Esophagus muscularis mucosa (tissue), 4 donors: Measurements from ENCODE around the gene ZNF219.

ENCODE experiments used
- EP300 ChIP-seq: sonication (generic); formaldehyde crosslinking; IDR thresholded peaks from one replicate; pipeline ENCODE4 v1.6.1; 2017; ENCODE audit warnings: antibody characterized with exemption
- POLR2A ChIP-seq: fragments of 450-650 bp; IDR thresholded peaks from one replicate; pipeline ENCODE4 v1.6.1; 2017; ENCODE audit warnings: antibody characterized with exemption, moderate library complexity, mild to moderate bottlenecking, low read depth
- POLR2AphosphoS5 ChIP-seq, 2 donors: sonication (generic); formaldehyde crosslinking; IDR thresholded peaks; one replicate each; pipeline ENCODE4 v1.6.1; 2017; ENCODE audit warnings: antibody characterized with exemption in 2 of 2
- TF ChIP-seq, protein P1 (sequence below), 3 experiments: fragments of 200-600 bp in 2 of 3; fragments of 450-650 bp in 1 of 3; sonication (generic) in 2 of 3; IDR thresholded peaks; one replicate each; pipeline ENCODE4 v1.5.1; 2017 to 2019; ENCODE audit warnings: antibody characterized with exemption in 3 of 3, mild to moderate bottlenecking in 2 of 3, moderate library complexity in 1 of 3

DNA sequence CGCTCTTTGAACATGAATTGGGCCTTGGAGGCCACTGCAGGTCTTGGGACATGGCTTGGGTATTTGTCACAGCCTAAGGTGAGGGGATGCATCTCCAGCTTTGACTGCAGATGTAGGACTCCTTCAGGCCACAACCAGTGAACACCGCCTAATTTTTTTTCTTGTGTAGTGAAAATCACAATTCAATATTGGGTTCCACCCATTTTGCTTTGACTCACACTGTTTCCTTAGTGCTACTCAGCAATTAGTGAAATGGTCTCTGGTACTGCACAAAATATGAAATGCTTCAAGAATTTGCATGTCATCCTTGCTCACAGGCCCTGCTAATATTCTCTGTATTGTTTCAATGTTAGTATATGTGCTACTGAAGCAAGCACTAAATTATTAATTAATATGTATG is 14.9 kb upstream of the ZNF219 start:
- TF ChIP-seq, protein P1, sequence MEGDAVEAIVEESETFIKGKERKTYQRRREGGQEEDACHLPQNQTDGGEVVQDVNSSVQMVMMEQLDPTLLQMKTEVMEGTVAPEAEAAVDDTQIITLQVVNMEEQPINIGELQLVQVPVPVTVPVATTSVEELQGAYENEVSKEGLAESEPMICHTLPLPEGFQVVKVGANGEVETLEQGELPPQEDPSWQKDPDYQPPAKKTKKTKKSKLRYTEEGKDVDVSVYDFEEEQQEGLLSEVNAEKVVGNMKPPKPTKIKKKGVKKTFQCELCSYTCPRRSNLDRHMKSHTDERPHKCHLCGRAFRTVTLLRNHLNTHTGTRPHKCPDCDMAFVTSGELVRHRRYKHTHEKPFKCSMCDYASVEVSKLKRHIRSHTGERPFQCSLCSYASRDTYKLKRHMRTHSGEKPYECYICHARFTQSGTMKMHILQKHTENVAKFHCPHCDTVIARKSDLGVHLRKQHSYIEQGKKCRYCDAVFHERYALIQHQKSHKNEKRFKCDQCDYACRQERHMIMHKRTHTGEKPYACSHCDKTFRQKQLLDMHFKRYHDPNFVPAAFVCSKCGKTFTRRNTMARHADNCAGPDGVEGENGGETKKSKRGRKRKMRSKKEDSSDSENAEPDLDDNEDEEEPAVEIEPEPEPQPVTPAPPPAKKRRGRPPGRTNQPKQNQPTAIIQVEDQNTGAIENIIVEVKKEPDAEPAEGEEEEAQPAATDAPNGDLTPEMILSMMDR (IDR thresholded peaks at IDR 0.05), result no peak
- TF ChIP-seq POLR2AphosphoS5 (IDR thresholded peaks at IDR 0.05), result no peak
- TF ChIP-seq POLR2A, result no peak
- no peak for TF ChIP-seq EP300
